OCI-LY7 (cell line): Measurements from ENCODE around the gene TOMM20.

Source experiments
- EZH2phosphoT487 ChIP-seq: fragments of 200-600 bp; sonication (generic); IDR thresholded peaks from 2 replicates; pipeline ENCODE4 v1.6.1; 2018; ENCODE audit warnings: low read depth, borderline replicate concordance, mild to moderate bottlenecking, mixed run types, antibody characterized with exemption, low read length, moderate library complexity, mixed read lengths
- TF ChIP-seq, protein P1 (sequence below): fragments of 200-600 bp; sonication (generic); conservative IDR thresholded peaks from 2 replicates; pipeline ENCODE4 v1.5.1; 2014; ENCODE audit warnings: mild to moderate bottlenecking, antibody characterized with exemption, low read length, moderate library complexity, mixed read lengths

DNA sequence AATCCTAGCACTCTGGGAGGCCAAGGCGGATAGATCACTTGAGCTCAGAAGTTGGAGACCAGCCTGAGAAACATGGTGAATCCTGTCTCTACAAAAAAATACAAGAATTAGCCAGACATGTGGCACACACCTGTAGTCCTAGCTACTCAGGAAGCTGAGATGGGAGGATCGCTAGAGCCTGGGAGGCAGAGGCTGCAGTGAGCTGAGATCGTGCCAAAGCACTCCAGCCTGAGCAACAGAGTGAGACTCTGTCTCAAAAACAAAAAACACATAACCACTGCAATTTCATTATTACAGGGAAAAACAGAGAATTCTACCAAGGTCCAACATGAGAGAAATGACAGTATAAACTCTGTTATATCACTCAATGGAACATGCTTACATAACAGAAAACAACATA, 4.4 kb upstream of the TOMM20 start:
- TF ChIP-seq, protein P1, sequence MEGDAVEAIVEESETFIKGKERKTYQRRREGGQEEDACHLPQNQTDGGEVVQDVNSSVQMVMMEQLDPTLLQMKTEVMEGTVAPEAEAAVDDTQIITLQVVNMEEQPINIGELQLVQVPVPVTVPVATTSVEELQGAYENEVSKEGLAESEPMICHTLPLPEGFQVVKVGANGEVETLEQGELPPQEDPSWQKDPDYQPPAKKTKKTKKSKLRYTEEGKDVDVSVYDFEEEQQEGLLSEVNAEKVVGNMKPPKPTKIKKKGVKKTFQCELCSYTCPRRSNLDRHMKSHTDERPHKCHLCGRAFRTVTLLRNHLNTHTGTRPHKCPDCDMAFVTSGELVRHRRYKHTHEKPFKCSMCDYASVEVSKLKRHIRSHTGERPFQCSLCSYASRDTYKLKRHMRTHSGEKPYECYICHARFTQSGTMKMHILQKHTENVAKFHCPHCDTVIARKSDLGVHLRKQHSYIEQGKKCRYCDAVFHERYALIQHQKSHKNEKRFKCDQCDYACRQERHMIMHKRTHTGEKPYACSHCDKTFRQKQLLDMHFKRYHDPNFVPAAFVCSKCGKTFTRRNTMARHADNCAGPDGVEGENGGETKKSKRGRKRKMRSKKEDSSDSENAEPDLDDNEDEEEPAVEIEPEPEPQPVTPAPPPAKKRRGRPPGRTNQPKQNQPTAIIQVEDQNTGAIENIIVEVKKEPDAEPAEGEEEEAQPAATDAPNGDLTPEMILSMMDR, result no peak
- no peak for TF ChIP-seq EZH2phosphoT487
